Inflammatory macrophage treated with lipopolysaccharide for 1 hour (primary cell): ENCODE results near the gene FAM111A.

Source experiments
- DNase-seq, 2 donors: peaks; one replicate each; pipeline ENCODE4 v3.0.0-alpha.2; 2020 to 2022

The FAM111A gene

DNA sequence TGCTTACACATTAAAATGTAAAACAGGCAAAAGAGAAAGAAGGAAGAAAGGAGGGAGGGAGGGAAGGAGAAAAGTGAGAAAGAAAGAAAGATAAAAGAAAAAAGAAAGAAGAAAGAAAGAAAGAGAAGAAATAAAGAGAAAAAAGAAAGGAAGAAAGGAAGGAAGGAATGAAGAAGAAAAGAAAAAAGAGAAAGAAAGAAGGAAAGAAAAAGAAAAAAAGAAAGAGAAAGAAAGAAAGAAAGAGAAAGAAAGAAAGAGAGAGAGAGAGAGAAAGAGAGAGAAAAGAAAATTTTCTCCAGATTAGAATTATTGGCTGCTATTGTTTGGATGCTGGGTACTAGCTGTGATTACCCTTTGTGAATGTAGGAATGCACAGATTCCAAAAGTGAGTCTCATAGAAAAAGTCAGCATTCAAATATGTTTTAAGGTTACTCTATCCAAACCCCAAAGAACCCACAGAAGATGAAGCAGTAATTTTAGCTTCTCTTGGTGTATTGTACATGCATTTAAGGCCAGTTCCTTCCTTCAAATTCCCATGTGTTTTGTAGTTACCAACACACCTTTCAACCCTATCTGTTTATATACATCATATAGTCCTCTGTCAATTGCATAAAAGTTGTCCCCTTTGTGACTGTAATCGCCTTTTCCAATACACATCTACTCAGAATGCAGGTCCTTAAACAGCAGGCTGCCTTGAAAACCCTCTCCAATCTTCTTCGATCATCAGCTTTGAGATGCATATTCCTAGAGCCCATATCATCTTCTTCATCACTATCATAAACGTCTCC lies 789 bp upstream of the FAM111A start:
- no peak for DNase-seq

DNA sequence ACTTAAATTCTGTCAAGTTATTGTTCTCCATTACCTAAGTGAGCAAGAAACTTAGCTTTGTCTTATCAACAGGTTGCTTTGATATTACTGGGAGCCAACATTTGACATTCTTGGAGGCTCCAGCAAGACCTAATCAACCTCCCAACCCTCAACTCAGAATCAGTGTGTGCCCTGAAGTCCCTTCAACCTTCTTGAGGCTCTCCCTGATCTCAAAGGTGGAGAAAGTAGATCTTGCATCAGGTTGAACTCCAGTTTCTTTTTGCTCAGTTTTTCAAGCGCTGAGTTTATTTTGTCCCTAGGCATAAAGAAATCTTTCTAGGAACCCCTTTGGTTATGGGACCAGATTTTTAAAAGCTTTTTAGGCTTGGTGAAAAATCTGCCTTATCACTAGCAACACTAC lies 1.4 kb downstream of the FAM111A start:
- no peak for DNase-seq

DNA sequence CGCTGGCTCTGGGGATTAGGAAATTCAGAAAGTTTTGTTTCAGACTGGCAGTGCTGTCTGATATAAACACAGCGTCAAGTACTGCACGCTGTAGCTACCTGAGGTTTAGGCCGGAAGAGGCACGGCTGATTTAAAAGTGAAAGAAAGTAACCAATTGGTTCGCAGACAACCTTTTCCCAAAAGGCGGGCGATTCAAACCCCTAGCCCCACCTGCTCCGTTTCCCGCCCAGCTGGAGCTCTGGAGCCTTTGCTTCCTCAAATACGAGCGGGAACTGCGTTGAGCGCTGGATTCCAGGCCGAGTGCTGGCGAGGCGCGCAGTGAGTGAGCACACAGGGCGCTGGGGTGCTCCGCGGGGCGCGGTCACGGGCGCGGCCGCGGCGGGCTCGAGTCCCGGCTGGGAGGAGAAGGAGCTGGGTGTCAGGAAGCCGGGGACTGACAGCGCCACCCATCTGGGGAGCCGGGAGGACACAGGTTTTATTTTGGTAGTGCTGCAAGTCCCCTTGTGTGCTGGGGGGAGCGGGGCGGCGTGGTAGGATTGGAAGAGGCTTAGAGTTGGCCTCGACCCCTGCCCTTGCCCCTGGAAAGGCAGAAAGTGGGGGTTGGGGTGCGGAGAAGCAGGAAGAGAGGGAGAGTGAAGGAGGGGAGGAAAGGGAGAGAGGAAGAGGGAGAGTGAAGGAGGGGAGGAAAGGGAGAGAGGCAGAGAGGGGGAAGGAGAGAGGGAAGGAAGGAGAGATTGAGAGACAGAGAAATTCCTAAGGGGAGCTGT lies 2.1 kb downstream of the FAM111A start:
- DNase-seq: peak; percentile 84 to 86

DNA sequence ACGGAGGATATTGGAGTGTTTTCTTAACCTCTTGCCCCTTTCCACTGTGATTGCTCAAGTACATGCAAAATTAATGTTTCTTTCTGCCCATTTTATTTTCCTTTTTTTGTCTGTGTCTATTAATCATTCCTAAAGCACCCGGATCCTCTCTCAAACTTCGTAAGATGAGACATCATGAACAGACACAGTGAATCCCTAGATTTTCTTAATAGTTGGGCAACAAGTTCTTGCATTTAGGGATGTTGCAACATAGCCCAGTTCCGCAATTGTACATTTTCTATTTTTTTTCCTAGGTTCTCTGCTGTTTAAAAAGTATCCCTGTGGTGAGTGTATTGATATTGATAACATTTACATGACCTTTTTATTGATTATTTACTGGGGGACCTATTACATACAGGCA lies 2.9 kb downstream of the FAM111A start:
- DNase-seq: peak; percentile 86 to 92

DNA sequence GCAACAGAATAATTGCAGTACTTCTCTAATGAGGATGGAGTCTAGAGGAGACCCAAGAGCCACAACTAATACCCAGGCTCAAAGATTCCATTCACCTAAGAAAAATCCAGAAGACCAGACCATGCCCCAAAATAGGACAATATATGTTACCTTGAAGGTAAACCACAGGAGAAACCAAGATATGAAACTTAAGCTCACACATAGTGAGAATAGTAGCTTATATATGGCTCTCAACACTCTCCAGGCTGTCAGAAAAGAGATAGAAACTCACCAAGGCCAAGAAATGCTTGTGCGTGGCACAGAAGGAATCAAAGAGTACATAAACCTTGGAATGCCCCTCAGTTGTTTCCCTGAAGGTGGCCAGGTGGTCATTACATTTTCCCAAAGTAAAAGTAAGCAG lies 9.1 kb downstream of the FAM111A start:
- DNase-seq: no peak

DNA sequence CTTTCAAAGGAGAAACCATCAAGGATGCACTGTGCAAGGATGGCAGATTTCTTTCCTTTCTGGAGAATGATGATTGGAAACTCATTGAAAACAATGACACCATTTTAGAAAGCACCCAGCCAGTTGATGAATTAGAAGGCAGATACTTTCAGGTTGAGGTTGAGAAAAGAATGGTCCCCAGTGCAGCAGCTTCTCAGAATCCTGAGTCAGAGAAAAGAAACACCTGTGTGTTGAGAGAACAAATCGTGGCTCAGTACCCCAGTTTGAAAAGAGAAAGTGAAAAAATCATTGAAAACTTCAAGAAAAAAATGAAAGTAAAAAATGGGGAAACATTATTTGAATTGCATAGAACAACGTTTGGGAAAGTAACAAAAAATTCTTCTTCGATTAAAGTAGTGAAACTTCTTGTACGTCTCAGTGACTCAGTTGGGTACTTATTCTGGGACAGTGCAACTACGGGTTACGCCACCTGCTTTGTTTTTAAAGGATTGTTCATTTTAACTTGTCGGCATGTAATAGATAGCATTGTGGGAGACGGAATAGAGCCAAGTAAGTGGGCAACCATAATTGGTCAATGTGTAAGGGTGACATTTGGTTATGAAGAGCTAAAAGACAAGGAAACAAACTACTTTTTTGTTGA lies 9.8 kb downstream of the FAM111A start:
- peak; percentile 18 to 30 for DNase-seq

DNA sequence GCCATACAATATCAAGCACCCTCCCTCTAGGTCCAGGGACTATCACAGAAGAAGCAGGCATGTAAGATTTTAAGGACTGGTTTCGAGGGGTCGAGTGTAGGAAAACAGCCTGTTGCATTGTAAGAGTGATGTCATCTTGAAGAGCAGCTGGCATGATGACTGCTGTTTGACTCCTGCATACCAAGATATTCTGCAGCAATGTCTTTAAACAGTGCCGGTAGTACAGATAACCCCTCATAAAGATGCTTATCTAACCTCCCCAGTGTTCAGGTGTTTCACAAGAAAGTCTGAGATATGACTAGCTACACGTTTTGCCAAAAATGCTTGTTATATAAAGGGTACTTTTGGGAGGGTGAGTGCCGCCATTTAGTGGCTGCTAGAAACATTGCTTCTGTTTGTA lies 12.0 kb downstream of the FAM111A start:
- no peak for DNase-seq

DNA sequence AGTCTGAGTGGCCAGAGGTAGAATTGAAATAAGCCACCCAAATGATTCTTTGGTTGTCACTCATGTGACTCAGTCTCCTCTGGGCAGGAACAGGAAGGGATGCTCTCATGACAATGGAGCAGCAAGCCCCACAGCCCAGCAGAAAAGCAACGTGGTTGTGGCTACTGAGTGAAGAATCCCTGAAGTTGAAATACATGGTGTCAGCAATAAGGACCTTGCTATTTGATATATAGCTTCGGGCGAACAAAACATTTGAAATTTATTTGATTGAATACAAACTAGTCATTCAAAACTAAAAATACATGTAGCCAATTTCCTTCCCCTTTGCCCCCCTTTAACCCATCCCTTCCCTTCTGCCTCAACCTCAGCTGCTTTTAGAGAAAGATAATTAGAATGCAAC lies 14.8 kb downstream of the FAM111A start:
- no peak for DNase-seq

DNA sequence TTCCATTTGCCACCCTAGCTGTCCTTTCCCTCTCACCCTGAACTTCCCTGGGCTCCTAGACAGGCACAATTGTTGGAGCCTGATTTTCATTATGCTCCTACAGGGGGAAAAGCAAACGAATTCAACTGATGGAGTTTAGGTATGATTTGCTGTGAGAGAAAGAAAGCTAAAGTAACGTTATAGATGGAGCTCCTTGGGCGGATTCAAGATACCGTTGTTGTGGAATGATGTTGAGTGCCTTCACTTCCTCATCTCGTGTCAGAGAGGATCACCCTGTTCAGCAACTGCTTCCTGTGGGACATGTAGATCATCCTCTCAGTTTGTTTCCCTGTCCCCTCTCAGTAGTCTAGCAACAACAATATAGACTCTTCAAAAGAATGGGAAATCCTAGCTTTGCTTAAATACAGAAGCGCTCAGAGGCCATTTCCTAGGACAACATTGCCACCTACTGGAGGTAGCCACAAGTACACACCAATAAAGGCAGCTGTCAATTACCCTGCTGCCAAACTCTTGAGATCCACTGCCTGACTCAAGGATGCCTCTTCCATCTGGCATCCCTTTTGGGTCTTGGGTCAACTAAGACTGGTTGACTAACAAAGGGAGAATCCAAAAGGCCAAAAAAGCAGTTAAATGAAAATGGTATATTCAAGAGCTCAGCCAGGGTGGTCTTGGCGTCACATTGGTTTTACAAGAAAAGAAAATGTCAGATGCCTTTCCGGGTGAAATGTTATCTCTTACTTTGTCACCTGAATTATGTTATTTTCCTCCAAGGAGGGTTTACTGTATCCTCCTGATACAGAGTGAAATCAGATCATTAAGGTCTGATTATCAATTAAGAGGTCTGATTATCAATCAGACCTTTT lies 15.8 kb downstream of the FAM111A start:
- peak; percentile 73 to 90 for DNase-seq

DNA sequence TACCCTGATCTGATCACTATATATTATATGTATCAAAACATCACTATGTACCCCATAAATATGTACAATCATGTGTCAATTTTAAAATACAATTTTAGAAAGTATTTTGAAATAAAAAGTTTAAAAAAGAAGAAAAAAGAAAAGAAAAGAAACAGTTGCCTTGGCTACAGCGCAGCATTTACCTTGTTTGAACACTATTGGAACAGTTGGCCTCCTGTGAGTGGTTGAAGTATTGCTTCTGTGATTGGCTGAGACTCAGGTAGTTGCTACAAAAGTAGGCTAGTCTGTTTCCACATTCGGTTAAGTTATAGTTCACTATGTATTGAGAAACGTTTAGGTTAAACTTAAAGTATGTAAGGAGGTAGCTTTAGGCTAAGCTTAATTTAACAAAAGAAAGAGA lies 21.4 kb downstream of the FAM111A start:
- DNase-seq: no peak

DNA sequence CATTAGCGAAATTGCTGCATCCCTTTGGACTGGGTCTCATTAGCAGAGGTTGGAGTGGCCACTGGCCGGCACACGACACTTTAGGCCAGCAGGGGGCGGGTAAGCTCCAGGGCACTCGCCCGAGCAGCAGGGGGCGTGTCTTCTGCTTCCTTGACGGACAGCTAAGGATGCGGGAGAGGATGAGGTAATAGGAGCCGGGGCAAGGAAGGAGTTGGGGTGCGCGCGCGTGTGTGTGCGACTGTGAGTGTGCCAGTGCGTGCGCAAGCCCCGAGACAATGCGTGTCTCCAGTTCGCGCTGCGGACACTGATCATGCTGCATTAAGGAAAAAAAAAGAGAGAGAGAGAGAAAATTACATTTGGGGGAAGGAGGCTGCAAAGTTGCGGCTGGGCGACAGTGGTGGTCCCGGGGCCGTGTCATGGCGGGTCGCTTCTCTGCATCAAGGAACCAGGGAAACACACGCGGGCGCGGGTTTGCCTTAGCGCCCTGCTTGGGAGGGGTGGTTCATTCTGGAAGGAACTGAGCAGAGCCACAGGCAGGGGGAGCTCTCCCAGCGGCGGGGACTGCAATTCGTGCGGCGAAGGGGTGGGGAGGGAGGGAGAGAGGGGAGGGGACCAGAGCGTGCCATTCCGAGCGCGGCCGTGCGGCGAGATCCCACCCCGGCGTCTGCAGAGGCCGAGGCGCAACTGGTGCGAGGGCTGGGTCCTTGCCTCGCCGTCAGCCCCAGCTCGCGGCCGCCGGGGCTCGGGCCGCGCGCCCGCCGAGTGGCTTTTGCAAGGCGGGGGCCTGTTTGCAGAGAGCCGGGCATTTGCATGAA lies 29.1 kb downstream of the FAM111A start, which contains the start of gene DTX4:
TSS of gene DTX4 (plus strand) at position 625 of the 815 bp plus-strand sequence. CDS start 464 bp downstream, outside the sequence.
- DNase-seq: peak; percentile 84 to 96

DNA sequence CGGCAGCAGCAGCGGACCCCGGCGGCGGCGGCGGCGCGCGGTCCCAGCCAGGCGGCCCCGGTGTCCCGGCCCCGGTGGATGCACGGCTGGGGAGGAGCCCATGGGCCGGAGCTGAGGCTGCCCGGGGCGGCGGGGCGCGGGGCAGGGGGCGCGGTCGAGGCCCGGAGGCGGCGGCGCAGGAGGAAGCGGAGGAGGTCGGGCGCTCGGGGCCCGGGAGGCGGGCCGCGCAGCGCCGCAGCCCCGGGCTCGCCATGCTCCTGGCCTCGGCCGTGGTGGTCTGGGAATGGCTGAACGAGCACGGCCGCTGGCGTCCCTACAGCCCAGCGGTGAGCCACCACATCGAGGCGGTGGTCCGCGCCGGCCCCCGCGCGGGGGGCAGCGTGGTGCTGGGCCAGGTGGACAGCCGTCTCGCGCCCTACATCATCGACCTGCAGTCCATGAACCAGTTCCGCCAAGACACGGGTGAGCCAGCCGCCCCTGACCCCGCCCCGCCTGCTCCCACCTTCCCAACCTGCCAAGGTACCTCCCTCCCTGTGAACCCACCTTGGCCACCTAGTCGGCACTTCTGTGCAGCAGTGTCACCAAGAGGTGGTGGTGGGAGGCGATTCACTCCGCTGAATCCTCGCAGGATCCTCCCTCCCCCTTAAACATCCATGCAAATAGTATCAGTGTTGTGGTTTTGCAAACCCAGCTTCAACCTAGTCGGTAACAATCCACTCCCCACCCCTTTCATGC lies 29.9 kb downstream of the FAM111A start:
- DNase-seq: no peak

DNA sequence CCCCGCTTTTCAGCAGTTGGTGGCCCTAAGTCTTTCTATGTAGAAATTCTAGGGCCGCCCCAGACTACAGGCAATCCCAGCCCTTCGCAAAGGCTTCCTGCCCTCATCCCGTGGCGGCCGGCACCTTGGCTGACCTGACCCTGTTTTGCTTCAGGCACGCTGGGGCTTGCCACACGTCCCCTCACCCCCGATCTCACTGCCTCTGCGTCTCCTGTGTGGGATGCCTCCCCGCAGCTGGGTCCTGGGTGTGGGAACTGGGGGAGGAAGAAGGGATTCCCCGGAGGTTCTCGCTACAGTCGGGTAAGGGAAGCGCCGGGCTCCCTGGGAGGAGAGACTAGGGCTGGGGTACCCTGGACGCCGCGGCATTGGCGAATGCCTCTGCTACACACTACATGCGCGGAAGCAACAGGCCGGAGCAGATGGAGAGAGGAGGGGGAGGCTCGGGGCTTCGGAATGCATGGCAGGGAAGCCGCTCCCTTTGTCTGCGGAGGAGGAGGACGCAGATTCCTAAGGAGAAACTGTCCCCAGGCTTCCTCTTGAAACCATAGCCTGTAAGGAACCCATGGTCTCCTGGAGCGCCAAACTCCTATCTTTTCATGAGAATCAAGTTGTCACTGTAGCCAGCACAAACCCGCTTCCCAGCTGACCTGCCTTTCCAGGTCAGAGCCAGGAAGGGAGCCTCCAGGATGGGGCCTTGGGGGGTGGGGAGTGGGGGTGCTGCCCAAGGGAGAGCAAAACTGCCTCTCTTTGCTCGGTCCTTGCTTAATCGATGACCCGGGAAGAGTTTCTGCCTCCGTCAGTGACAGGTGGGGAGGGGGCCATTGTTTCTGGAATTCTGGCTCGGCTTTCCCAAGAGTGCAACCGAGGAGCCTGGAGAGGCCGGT lies 30.7 kb downstream of the FAM111A start:
- DNase-seq: peak; percentile 73 to 95

DNA sequence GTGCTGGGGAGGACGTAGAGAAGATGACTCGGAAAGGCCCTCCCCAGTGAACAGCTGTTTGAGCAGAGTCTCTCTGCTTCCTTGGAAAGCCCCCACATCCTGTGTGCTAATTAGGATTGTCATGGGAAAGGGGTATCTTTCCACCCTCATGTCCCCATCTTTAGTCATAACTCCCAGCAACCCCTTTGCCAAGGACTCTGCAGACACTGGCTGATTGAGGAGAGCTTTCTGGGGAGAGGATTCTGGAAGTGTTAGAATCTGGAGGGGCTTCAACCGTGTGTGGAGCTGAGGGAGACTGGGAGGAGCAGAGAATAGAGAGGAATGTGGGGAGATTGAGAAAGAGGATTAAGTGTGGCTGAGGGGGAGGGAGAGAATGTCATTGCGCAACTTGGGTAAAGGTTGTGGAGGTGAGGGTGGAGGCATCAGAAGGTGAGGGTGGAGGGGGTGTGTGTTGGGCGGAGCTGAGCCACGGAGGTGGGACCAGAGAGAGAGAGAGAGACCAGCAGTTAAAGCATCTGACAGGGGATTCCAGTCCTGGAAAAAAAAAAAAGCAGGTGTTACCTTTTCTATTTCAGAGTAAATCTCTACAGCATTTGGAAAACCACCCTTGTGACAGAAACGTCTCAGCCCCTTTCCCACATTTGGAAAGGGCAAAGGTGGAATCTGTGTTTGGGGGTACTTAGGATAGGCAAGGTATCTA lies 31.5 kb downstream of the FAM111A start:
- peak; percentile 41 to 93 for DNase-seq

DNA sequence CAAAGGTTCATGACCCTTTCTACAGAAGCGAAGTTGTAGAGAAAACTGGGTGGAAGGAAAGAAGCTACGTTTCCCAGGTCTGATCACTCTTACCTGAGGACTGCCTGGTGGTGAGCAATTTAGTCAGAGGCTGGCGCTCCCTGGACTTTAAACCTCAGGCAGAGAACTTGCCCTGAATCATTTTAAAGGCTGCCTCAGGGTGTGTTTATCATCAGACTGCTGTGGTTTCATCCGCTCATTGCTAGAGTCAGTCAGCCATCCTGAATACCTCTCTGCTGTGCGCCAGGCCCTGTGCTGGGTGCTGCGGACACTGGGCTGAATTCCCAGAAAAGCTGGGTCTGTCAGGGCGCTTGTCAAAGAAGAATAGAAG lies 32.0 kb downstream of the FAM111A start:
- no peak for DNase-seq

DNA sequence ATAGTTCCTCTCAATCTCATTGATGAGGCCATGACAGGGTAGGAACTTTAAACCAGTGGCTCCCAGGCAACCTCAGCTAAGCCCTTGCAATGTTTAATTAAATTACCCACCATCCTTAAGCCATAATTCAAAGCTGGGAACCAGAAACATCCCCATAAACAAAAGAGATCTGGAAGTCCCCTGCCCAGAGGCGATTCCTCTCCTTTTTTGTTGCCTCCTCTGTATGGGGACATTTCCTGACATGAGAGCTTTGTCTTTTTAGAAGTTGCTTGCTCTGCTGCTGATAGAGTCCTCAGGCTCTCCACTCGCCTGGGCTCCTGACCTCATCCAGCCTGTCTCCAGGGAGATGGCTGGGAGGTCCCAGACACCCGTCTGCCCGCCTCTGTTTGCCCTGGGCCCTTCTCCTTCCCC lies 32.4 kb downstream of the FAM111A start:
- peak in 1 of 2 donors; percentile 47 for DNase-seq

DNA sequence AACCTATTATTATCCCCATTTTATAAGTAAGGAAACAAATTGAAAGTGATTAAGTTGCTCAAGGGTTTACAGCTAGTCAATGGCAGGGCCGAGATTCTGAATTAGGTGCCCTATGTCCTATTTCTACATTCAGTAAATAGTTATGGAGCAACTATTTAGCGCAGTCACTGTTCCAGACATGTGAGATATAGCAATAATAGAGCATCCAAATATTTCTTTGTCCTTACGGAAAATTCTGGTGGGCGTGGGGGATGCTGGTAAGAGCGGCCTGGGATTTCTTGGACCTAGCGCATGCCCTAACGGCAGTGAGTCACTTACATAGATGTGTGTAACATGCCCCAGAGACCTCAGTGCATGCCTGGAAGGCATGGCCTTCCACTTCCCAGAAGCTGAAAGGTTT lies 33.7 kb downstream of the FAM111A start:
- no peak for DNase-seq

DNA sequence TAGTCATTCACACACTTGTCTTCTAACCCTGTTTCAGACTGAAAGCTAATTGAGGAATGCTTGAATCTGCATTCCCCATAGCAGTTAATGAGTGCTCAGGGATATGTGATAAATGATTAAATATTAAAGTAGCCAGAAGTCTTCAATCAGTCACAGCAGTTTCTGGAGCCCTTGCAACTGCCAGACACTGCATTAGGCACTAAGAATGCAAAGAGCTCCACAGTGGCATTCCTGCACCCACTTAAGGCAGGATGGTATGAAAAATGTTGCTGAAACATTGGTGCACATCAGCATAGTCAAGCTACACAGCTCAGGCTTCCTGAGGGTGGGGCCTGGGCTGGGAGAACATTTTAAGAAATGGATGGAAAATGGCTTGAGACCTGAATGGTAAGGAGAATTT lies 35.7 kb downstream of the FAM111A start:
- no peak for DNase-seq

DNA sequence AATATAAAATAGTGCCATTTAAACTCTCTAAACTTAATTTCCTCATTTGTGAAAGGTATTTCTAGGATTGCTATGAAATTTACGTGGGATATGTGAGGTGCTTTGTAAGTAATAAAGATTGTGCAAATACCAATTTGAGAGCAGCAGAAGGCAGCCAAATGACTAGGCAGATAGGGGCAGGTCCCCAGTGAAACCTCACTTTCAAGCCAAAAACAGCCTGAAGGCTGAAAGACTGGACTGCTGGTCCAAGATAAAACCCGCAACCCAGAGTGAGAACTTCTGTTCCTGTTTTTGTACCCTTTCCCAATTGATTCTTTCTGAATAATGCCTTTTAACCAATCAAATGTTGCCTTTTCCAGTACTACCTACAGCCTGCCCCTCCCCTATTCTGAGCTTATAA lies 36.5 kb downstream of the FAM111A start:
- no peak for DNase-seq
